NCI-H345 (cell line): ENCODE data around the gene LAMA3.

Source experiments
- DNase-seq: peaks from one replicate; lab custom pipeline; 2025; lab: John Stamatoyannopoulos, UW

Gene LAMA3

DNA sequence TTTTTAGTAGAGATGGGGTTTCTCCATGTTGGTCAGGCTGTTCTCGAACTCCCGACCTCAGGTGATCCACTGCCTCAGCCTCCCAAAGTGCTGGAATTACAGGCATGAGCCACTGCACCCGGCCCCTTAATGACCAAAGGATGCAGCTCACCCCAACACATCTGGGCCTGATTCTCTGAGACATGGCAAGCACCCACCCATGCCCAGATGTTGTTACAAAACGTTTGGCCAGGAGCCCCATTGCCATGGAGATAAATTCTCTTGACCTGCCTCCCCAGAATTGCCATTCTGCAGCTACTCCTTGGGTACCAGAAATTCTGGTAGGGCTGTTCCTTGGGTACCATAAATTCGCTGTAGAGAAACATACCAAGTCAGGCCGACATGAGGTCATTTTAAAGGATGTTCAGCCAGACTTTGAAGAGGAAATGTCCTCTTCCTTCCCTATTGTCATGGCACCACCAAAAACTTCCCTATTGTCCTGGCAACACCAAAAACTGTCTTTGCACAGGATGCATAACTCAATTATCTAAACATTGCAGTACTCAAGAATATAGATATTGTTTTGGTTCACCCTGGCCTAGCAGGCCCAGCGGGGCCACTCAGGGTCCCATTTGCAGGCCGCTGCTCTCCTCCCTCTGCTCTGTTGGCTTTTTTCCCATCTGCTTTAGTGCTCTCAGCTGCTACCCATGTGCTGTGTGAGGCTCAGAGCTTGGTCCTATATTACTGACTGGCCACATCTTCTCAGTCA, 164.4 kb downstream of the LAMA3 start:
- no peak for DNase-seq

DNA sequence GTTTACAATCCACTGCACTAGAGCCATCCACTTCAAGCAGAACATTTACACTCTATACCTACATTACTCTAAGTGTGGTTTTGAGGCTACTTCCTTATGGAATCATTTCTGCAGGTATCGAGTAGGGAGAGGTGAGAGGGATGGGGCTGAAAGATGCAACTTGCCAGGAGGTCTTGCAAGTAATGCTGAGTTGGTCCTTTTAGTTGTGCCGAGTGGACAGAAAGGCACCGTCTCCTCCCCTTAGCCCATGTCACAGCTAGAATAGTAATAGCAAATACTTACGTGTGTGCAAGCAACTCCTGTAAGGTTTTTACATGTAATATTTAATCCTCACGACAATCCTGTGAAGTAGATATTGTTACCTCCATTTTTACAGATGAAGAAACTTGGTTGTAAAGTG, 166.5 kb downstream of the LAMA3 start:
- no peak for DNase-seq

DNA sequence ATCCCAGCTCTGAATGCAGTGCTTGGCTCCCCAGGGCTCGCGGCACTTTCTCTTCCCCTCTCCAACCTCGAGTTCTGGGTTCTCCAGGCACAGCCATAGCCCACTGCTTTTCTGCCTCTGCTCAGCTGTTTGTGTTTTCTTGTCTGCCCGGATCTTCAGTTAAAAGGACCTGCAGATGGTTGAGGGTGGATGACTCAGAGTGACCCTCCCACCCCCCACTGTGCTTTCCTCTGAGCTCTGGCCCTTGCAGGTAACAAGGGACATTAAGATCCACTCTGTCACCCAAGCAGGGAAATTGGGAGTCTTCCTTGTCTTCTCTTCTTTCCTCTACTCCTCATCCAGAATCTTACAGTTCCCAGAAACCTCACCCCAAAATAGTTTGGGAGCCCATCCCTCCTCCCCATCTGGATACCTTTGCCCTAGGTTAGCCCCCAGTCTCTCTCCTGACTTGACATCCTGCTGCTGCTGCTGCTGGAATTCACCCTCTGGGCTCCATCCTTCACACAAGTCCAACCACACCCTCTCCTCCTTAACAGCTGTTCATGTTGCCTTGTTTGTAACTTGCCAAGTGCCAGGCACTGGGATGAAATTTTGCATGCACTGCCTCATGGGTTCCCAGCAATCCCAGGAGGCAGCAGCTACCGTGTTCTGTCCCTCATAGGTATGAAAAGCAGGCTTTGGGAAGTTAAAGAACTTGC, 167.4 kb downstream of the LAMA3 start:
- DNase-seq = no peak

DNA sequence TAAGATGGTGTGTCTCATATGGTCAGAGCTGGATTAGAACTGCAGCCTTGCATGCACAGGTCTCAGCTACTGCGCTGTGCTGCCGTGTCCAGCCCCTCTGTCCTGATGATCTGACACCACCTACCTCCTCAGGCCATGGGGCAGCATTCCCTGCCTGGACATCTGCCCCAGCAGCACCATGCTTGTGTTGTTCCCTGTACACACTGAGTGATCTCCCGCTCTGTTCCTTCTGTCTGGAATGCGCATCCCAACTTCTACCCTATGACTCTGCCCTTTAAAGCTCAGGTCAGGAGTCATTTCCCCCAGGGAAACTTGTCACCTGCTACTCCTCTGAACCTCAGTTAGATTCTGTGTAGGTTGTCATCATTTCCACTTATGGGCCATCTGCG, 167.9 kb downstream of the LAMA3 start:
- no peak for DNase-seq

DNA sequence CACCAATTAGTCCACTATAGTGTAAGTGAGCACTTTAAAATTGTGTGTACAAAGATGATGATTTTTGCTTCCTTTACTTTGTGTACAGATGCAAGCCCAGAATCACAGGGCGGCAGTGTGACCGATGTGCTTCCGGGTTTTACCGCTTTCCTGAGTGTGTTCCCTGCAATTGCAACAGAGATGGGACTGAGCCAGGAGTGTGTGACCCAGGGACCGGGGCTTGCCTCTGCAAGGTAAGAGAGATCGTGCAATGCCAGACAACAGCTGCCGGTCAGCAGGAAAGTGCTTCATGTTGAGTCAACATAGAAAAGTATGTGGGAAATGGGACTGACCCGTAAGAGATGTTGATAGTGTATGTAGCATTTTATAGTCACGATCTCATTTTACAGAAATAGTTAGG, 168.5 kb downstream of the LAMA3 start:
- no peak for DNase-seq

DNA sequence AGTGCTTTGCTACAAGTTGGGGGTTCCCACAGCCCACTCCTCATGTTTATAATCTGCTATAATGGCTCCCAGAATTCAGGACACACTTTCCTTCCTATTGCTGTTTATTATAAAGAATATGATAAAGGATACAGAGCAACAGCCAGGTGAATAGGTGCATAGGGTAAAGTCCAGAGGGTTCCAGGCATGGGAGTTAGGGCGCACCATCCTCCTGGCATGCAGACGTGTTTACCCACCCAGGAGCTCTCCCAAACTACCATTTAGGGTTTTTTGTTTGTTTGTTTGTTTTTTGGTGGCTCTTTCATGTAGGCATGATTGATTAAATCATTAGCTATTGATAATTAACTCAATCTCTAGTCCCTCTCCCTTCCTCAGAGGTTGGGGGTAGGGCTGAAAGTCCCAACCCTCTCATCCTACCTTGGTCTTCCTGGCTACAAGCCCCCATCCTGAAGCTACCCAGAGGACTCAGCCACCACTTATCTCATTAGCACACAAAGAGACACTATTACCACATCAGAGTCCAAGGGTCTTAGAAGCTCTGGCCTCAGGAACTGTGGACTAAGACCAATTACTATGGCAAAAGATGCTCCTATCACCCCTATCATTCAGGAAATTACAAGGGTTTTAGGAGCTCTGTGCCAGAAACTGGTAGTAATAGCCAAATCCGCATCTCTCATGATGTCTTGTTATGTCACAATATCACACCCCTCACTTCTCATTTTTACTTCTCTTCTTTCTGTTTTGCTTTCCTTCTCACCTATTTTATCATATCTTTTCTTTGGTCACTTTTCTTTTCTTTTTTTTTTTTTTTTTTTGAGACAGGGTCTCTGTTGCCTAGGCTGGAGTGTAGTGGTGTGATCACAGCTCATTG, 170.4 kb downstream of the LAMA3 start:
- no peak for DNase-seq

DNA sequence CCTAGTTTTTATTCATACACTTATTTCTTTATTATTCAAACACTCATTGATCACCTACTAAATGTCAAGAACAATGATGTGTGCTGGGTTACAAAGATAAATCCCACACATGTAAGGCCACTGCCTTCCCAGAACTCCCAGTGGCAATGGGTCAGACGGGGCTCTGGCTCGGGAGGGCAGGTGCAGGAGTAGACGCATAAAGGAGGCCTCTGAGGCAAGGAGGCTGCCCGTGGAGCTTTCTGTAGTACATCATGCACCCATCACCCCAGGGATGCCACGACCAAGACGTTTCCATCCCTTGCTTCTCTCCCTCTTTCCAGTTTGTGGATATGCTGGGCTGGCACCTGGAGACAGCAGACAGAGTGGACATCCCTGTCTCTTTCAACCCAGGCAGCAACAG, 172.1 kb downstream of the LAMA3 start:
- DNase-seq = no peak

DNA sequence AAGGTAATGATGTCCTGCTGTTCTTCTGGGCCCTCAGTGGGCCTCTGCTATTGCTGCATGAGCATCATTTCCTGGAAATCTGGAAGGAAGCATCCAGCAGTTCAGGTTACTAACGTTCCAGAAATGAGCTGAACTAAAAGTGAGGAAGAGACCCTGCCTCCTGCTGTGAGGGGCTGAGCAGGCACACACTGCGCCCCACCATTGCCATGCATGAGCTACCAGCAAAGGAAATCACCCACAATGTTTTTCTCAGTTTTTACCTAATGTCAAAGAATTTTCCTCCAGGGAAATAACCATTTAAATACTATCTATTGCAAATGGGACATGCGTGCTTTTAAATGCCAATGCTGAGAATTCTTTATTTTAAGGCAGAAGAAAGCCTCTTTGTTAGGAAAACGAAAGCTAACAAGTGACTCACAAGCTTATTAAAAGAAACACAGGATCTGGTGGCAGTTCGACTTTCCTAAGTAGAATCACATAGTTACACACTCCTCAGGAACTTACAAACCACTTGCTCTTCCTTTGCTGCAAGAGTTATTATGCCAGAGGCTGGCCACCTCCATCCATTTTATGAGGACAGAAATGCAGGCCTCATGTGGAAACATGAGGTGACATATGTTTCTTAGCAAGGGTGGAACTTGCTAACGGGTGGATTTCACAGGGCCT, 172.7 kb downstream of the LAMA3 start:
- DNase-seq = no peak

DNA sequence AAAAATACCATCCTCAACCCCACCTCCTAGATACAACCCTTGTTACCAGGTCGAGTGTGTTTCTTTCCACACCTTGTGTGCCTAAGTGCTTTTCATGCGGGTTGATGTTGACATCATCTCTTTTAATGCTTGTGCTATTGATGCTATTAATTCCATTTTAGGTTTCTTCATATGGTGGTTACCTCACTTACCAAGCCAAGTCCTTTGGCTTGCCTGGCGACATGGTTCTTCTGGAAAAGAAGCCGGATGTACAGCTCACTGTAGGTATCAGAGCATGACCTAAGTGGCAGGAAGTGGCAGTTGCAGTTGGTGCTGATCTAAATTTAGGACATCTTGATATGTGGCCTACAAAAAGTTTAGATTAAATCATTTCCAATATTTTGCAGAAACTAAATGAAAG, 175.4 kb downstream of the LAMA3 start:
- no peak for DNase-seq

DNA sequence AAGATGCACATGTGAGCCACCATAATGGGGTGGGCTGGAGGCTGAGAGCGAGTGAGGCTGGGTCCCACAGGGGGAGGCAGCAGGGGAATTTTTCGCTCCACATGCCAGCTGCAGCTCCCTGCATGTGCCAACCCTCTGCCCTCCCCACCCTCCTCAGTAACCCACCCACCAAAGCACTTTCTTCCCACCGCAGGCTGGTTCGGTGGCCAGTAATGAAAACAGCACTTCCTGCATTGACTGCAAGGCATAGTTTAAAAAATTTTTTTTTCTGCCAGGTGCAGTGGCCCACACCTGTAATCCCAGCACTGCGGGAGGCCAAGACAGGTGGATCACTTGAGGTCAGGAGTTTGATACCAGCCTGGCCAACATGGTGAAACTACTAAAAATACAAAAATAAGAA, 177.8 kb downstream of the LAMA3 start:
- DNase-seq = no peak

DNA sequence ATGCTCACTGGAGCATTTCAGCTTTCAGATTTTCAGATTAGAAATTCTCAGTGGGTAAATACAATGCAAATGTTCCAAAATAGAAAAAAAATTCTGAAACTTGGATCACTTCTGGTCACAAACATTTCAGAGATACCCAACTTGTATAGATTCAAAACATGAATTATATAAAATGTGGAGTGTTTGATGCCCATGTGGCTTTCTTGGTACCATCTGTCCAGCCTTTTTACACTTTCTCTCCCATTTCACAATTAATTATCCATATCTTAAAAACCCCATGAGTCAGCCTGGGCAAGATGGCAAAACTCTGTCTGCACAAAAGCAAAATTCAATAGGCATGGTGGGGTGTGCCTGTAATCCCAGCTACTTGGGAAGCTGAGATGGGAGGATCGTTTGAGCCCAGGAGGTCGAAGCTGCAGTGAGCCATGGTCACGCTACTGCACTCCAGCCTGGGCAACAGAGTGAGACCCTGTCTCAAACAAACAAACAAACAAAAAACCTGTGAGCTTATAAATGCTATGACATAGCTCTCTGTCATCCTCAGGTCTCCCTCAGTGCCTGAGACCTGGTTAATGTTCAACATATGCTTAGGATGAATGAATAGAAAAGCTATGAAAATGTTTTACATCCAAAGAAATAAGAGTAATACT, 179.0 kb downstream of the LAMA3 start:
- DNase-seq = no peak

DNA sequence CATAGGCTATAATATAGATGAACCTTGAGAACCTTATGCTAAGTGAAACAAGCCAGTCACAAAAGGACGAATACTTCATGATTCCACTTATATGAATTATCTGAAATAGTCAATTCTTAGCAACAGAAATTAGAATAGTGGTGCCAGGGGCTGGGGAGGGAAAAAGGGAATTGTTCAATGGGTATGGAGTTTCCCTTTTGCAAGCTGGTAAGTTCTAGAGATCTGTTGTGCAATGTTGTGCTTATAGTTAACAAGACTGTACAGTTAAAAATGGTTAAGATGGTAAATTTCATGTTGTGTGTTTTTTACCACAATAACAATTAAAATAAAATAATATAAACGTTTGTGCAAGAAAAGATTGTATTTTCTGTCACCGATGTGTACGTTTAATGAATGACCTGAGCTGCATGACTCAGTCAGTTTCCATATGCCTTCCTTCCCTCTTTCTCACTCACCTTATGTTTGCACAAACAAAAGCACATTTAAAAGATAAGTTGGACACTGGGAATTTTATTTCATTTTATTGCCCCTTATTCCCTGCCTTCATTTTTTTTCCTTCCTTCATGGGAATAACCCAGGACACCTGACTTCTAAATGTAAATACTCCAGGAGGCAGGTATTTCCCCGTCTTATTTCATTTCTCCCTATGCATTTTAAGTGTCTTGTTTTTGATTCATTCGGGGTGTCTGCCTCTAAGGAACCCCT, 181.6 kb downstream of the LAMA3 start:
- DNase-seq = no peak

DNA sequence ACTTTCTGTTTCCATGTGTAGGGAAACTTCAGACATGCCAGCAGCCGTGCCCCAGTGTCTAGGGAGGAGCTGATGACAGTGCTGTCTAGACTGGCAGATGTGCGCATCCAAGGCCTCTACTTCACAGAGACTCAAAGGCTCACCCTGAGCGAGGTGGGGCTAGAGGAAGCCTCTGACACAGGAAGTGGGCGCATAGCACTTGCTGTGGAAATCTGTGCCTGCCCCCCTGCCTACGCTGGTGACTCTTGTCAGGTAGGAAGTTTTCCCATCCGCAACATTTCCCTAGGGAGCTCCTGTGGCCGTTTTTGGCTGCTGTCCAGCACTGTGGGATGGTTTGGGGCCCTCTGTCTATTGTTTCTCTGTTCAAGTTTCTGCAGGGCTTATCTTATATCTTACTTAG, 182.2 kb downstream of the LAMA3 start:
- DNase-seq = peak; percentile 80

DNA sequence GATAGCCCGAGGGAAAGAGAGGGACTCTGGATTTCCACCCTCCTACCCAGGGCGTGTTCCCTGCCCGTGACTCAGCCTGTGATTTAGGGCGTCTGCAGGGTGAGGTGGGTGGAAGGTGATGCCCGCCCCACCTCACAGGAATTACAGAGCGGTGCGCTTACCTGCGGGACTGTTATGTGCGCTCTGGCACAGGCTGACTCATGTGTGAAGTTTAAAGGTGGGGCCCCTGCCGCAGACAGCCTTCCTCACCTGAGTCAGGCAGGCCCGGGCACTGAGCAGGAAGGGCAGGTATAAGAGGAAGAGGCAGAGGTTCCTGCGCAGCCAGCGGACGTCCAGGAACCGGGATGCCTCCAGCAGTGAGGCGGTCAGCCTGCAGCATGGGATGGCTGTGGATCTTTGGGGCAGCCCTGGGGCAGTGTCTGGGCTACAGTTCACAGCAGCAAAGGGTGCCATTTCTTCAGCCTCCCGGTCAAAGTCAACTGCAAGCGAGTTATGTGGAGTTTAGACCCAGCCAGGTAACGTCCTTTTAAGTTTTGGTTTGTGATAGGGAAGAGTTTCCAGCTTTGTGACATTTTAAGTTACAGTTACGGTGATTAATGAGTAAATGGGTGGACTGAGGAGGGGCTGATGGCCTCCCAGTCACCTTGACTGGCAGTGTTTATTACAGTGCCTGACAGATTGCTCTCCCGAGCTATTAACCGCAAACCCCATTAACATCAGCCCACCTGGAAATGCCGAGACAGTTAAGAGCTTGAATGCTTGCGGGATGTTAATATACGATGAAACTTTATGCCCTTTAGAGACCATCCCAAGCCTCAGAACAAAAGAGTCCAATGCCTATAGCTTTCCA, 183.7 kb downstream of the LAMA3 start:
- no peak for DNase-seq

DNA sequence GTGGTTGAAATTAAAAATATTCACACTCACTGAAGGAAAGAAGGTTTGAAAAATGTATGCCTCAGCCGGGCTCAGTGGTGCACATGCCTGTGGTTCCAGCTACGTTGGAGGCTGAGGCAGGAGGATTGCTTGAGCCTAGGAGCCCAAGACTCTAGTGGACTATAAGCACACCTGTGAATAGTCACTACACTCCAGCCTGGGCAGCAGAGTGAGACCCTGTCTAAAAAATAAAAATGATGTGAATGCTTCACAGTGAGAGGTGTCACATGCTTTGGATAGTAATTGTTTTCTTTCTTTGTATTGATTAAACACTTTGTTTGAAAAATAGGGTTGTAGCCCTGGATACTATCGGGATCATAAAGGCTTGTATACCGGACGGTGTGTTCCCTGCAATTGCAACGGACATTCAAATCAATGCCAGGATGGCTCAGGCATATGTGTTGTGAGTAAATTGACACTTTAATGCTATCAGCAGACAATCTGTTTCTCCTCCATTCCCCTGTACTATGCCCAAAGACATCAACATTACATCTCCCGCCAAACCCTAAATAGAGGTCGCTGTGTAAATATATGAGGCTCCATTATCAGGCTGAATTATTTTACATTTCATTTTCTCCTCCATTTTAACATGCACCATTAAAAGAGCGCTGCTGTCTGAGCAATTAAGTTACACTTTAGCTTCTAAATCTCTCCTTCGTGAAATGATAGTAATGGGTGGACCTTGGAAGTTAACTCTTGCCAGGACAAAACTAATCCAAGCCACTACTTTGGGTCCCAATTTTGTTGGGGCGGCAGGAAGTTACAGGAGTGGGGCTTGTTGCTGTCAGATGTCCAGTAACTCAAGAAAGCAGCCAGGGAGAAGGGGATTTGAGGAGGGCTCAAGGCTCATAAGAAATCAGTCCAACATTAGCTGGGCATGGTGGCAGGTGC, 187.0 kb downstream of the LAMA3 start:
- DNase-seq = no peak

DNA sequence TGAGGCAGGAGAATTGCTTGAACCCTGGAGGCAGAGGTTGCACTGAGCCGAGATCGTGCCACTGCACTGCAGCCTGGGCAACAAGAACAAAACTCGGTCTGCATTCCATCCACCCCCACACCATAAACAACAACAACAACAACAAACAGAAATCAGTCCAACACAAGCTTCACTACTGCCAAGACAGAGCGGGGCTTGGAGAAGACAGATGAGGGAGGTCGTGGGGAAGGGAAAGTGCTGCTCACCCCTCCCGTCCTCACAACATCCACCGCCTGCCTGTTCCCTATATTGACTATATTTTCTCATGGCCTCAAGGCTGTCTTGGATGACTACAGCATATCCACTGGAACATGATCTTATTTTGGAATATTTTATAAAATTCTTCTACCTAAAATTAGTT, 187.7 kb downstream of the LAMA3 start:
- no peak for DNase-seq

DNA sequence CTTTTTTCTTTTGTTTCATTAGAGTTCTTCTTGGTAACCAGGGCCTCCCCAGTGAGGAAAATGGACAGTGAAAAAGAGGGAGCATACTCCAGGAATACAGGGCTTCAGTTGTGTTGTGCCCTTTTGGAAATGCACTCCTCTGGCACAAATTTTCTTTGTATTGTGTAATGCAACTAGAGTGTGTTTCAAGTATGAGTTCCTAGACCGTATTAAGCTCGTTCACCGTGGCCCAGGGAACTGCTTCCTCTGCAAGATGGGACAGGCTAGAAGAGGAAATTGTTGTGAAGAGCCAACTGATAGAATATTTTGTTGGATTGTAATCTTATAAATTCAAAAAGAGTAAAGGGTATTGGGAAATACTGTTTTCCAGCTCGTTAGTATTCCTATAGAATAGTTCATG, 188.1 kb downstream of the LAMA3 start:
- no peak for DNase-seq

DNA sequence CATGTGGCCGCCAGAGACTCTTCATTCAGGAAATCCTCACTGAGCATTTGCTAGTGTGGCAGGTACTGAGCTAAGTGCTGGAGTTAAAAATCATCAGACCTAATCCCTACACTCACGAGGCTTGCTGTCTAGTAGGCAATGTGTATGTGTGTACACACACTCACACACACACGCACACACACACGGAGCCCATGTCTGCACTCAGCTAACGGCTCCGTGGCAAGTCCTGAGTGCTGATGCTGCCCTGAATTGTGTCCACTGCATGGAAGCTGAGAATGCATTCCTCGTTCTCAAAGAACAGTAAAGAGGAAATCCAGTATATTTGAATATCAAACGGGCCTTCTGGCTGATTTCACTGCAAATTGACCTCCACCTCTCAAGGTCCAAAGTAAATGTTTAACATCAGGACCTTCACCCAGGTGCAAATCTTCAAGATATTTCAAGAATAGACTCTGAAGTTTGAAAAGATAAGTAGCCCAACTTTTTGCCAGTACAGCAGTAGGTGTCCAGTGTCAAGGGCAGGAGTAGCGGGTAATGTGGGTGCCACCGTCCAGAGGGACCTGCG, 189.2 kb downstream of the LAMA3 start:
- DNase-seq = no peak

DNA sequence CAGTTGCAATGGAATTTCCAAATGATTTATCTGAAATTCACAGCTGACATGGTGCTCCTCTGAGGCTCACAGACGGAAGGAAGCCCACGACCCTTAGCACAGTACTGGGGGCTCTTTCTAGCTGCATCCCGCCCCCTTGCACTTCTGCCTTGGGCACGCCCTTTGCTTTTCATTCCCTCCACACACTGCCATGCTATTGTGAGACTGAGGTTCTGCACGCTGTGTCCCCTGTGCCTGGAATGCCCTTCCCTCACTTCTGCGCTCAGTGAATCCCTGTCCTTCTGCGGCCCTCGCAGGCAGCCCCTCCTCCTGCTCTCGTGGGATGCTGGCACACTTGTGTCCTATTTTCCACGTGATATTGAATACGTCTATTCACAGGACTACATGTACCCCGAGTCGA, 189.9 kb downstream of the LAMA3 start:
- DNase-seq = no peak
